Measurements from ENCODE around the gene KATNBL1. TPM values are rescaled to one million over a fixed set of nuclear protein-coding genes. Genes with fewer than 3 reads are reported as not detected.
"Not testable (repeated sequence)": the region's sequence is repeated elsewhere in the genome, so short reads cannot be mapped to it uniquely, and the experiment has no call there.

Gene KATNBL1
- total RNA-seq, 1 donor from 2014 or later = 37.9 TPM

GRCh38 chr15:34188711-34189110 is 21.2 kb downstream of the KATNBL1 start:
- intact Hi-C loops (cut with DNase I) = no loop called here
- Histone ChIP-seq H3K36me3 (no peaks in the 10 kb centered on the region), H3K4me3 (no peak overlapping the region), H3K9me3 (no peaks in the 10 kb centered on the region), H3K4me1 (no peaks in the 10 kb centered on the region), H3K27ac (no peak overlapping the region), H3K27me3 (no peaks in the 10 kb centered on the region)
- ATAC-seq (no peak), DNase-seq (no peak)
- TF ChIP-seq CTCF (IDR thresholded peaks at IDR 0.05) = no peak

- Histone ChIP-seq H3K4me3 (no peak overlapping the region), H3K9me3 (no peaks in the 10 kb centered on the region), H3K4me1 (peaks cover 4% of the 10 kb centered on the region), H3K27ac (no peak overlapping the region), H3K27me3 (no peaks in the 10 kb centered on the region), H3K36me3 (no peaks in the 10 kb centered on the region)
- ATAC-seq (no peak), DNase-seq (no peak)
- intact Hi-C loops (cut with DNase I) = no loop called here
- TF ChIP-seq CTCF (IDR thresholded peaks at IDR 0.05) = no peak
Observed at GRCh38 chr15:34185666-34186065, 24.2 kb downstream of the KATNBL1 start.

- no peak for DNase-seq
- TF ChIP-seq CTCF (IDR thresholded peaks at IDR 0.05) = no peak
Observed at GRCh38 chr15:34182942-34183341, 27.0 kb downstream of the KATNBL1 start.

GRCh38 chr15:34179234-34179633 is 30.7 kb downstream of the KATNBL1 start:
- H3K4me1 ChIP-seq = peaks cover 4% of the 10 kb centered on the region
- intact Hi-C loops (cut with DNase I) = no loop called here
- H3K36me3 ChIP-seq = no peaks in the 10 kb centered on the region
- H3K4me3 ChIP-seq = no peak overlapping the region
- DNase-seq (no peak), ATAC-seq (no peak)
- TF ChIP-seq CTCF (IDR thresholded peaks at IDR 0.05) = no peak
- no peaks in the 10 kb centered on the region for H3K27me3 ChIP-seq
- H3K27ac ChIP-seq = no peak overlapping the region
- peaks cover 2% of the 10 kb centered on the region for H3K9me3 ChIP-seq

More at GRCh38 chr15:34182942-34183341, 27.0 kb downstream of the KATNBL1 start:
- no peaks in the 10 kb centered on the region for H3K9me3 ChIP-seq
- no peaks in the 10 kb centered on the region for H3K27me3 ChIP-seq
- H3K27ac ChIP-seq = no peak overlapping the region
- intact Hi-C loops (cut with DNase I) = no loop called here
- no peak for ATAC-seq
- no peak overlapping the region for H3K4me3 ChIP-seq
- H3K4me1 ChIP-seq = peaks cover 4% of the 10 kb centered on the region
- no peaks in the 10 kb centered on the region for H3K36me3 ChIP-seq

GRCh38 chr15:34165987-34166573 is 43.8 kb downstream of the KATNBL1 start:
- H3K36me3 ChIP-seq; intact Hi-C loops (cut with DNase I); DNase-seq; H3K27ac ChIP-seq; H3K4me3 ChIP-seq; ATAC-seq; H3K4me1 ChIP-seq; H3K27me3 ChIP-seq: not testable (repeated sequence)
- peaks cover 15% of the 10 kb centered on the region for H3K9me3 ChIP-seq

GRCh38 chr15:34161329-34161963 is 48.5 kb downstream of the KATNBL1 start:
- no peak for TF ChIP-seq CTCF (IDR thresholded peaks at IDR 0.05)
- Histone ChIP-seq H3K9me3 (peaks cover 21% of the 10 kb centered on the region), H3K36me3 (peaks cover 4% of the 10 kb centered on the region), H3K27me3 (no peaks in the 10 kb centered on the region), H3K4me1 (no peaks in the 10 kb centered on the region), H3K27ac (no peak overlapping the region), H3K4me3 (no peak overlapping the region)
- no peak for DNase-seq
- no peak for ATAC-seq
- intact Hi-C loops (cut with DNase I) = no loop called here

Measured in upper lobe of right lung (tissue), 1 donor.